Effector CD8-positive, alpha-beta T cell (primary cell): ENCODE measurements around the gene AMMECR1.
A peak's percentile ranks its signal among the peaks of the same experiment; 100 is the strongest.
"Not testable (repeated sequence)": the region's sequence is repeated elsewhere in the genome, so short reads cannot be mapped to it uniquely, and the experiment has no call there.

Source experiments
- DNase-seq: peaks from one replicate; lab custom pipeline; 2025; lab: John Stamatoyannopoulos, UW
- total RNA-seq, 4 experiments: gene quantifications; one replicate each; lab custom pipeline; 2026; lab: John Stamatoyannopoulos, UW

The AMMECR1 gene
- total RNA-seq: 25.5 to 30.3 (median 26.8) reads per million in 4 experiments

GRCh38 chrX:110317820-110318663, at the start of gene AMMECR1:
AMMECR1 (minus strand) TSS chrX:110318085; CDS start chrX:110318071, 14 bp downstream.
- DNase-seq: peak; percentile 64

- DNase-seq: no peak
These were observed 45.4 kb upstream of the AMMECR1 start for GRCh38 chrX:110363244-110363643.

- no peak for DNase-seq
These were observed 41.4 kb upstream of the AMMECR1 start for GRCh38 chrX:110359273-110359672.

- no peak for DNase-seq
These were observed 40.7 kb upstream of the AMMECR1 start, which contains the start of gene RTL9 for GRCh38 chrX:110358548-110358947. RTL9 (plus strand) TSS chrX:110358848; CDS start chrX:110450618, 91,770 bp downstream.

GRCh38 chrX:110346681-110347080, 28.8 kb upstream of the AMMECR1 start:
- DNase-seq: no peak

- DNase-seq: no peak
These were observed 23.5 kb upstream of the AMMECR1 start for GRCh38 chrX:110341189-110342035.

GRCh38 chrX:110338935-110339334, 21.1 kb upstream of the AMMECR1 start:
- DNase-seq: no peak

GRCh38 chrX:110333458-110333857, 15.6 kb upstream of the AMMECR1 start:
- DNase-seq: not testable (repeated sequence)

- DNase-seq: no peak
These were observed 13.7 kb upstream of the AMMECR1 start for GRCh38 chrX:110331444-110332030.

GRCh38 chrX:110328613-110329012, 10.7 kb upstream of the AMMECR1 start:
- not testable (repeated sequence) for DNase-seq

GRCh38 chrX:110327336-110327735, 9.5 kb upstream of the AMMECR1 start:
- DNase-seq: no peak

- DNase-seq: no peak
These were observed 8.8 kb upstream of the AMMECR1 start for GRCh38 chrX:110326712-110327111.

GRCh38 chrX:110322603-110323002, 4.7 kb upstream of the AMMECR1 start:
- no peak for DNase-seq

- DNase-seq: no peak
These were observed 3.8 kb upstream of the AMMECR1 start for GRCh38 chrX:110321670-110322069.

GRCh38 chrX:110321081-110321480, 3.2 kb upstream of the AMMECR1 start:
- no peak for DNase-seq

GRCh38 chrX:110320381-110320987, 2.6 kb upstream of the AMMECR1 start:
- no peak for DNase-seq

GRCh38 chrX:110318664-110318968, 731 bp upstream of the AMMECR1 start:
- DNase-seq: peak; percentile 1

GRCh38 chrX:110317061-110317819, 645 bp downstream of the AMMECR1 start:
- DNase-seq: no peak

GRCh38 chrX:110316351-110317060, 1.4 kb downstream of the AMMECR1 start:
- no peak for DNase-seq

- DNase-seq: no peak
These were observed 2.3 kb downstream of the AMMECR1 start for GRCh38 chrX:110315551-110315950.
